Left lung (tissue), 10 donors: ENCODE measurements around the gene CREB3L4. TPM values are rescaled to one million over a fixed set of nuclear protein-coding genes. Genes with fewer than 3 reads are reported as not detected.
"Not testable (repeated sequence)": the region's sequence is repeated elsewhere in the genome, so short reads cannot be mapped to it uniquely, and the experiment has no call there.

Experiments used
- ATAC-seq: fragments of 200-7000 bp; cut with Tn5 transposase; one replicate; pipeline ENCODE4 v1.9.1; 2020; ENCODE audit warnings: moderate library complexity
- DNase-seq, 4 donors: peaks; one replicate each; pipeline ENCODE4 v3.0.0-alpha.2; 2013 to 2020
- H3K27ac ChIP-seq, 2 donors: fragments of 200-600 bp; sonication (generic) in 1 of 2; one replicate each; pipeline versions ENCODE4 v1.5.0 to v1.8.0; 2020 to 2021
- H3K27me3 ChIP-seq, 2 donors: fragments of 200-600 bp; sonication (generic) in 1 of 2; one replicate each; pipeline versions ENCODE4 v1.5.0 to v1.8.0; 2020 to 2021
- H3K36me3 ChIP-seq, 2 donors: fragments of 200-600 bp; sonication (generic) in 1 of 2; one replicate each; pipeline versions ENCODE4 v1.5.0 to v1.8.0; 2020 to 2021
- H3K4me1 ChIP-seq, 2 donors: fragments of 200-600 bp; one replicate each; pipeline ENCODE4 v1.8.0; 2021
- H3K4me3 ChIP-seq, 2 donors: fragments of 200-600 bp; sonication (generic) in 1 of 2; one replicate each; pipeline versions ENCODE4 v1.5.0 to v1.8.0; 2020 to 2021; ENCODE audit warnings: mild to moderate bottlenecking in 1 of 2
- H3K9me3 ChIP-seq, 2 donors: fragments of 200-600 bp; sonication (generic) in 1 of 2; one replicate each; pipeline versions ENCODE4 v1.5.0 to v1.8.0; 2020 to 2021
- intact Hi-C, 2 donors: fragments of 100-400 bp; cut with DNase I; formaldehyde crosslinking; loops; one replicate each; pipeline versions ENCODE4 v1.11.2 to v1.14.2; 2022
- polyA plus RNA-seq, 6 donors: library from polyadenylated mRNA; unstranded; fragments of 120-200 nt; gene quantifications; one replicate each; pipeline ENCODE4 v1.2.1, GENCODE V29; 2013; ENCODE audit not compliant: insufficient read length in 6 of 6
- total RNA-seq, 2 donors: library from RNA; stranded (reverse); fragmentation: NEBNext Ultra II Directional; extraction: Animal tissue kit (Norgen Biotek cat#: 25700); gene quantifications; one replicate each; pipeline ENCODE4 v1.2.1, GENCODE V29; 2021
- TF ChIP-seq, protein P1 (sequence below), 2 donors: fragments of 200-600 bp; sonication (generic) in 1 of 2; IDR thresholded peaks; one replicate each; pipeline versions ENCODE4 v1.5.0 to v1.8.0; 2021; ENCODE audit warnings: antibody characterized with exemption in 2 of 2
- donor health status: DM: no; HTN: yes; CAD: no.
- donor health status: DM: no; HTN: no; CAD: no.

The CREB3L4 gene
- total and polyA plus RNA-seq, 8 donors = 9.3 to 44.3 (median 35.2) TPM

- Histone ChIP-seq H3K27ac (peak overlapping the region; percentile 90), H3K4me1 (peaks cover 15 to 49% of the 10 kb centered on the region in 2 donors), H3K4me3 (peak overlapping the region; percentile 98 to 99), H3K27me3 (no peaks in the 10 kb centered on the region), H3K36me3 (peaks cover 0 to 53% of the 10 kb centered on the region in 2 donors), H3K9me3 (no peaks in the 10 kb centered on the region)
- DNase-seq (no peak), ATAC-seq (peak; percentile 5)
- intact Hi-C loops = no loop called here
- TF ChIP-seq, protein P1, sequence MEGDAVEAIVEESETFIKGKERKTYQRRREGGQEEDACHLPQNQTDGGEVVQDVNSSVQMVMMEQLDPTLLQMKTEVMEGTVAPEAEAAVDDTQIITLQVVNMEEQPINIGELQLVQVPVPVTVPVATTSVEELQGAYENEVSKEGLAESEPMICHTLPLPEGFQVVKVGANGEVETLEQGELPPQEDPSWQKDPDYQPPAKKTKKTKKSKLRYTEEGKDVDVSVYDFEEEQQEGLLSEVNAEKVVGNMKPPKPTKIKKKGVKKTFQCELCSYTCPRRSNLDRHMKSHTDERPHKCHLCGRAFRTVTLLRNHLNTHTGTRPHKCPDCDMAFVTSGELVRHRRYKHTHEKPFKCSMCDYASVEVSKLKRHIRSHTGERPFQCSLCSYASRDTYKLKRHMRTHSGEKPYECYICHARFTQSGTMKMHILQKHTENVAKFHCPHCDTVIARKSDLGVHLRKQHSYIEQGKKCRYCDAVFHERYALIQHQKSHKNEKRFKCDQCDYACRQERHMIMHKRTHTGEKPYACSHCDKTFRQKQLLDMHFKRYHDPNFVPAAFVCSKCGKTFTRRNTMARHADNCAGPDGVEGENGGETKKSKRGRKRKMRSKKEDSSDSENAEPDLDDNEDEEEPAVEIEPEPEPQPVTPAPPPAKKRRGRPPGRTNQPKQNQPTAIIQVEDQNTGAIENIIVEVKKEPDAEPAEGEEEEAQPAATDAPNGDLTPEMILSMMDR (IDR thresholded peaks at IDR 0.05) = no peak
Measured at GRCh38 chr1:153976819-153977249, 9.1 kb downstream of the CREB3L4 start.

DNA sequence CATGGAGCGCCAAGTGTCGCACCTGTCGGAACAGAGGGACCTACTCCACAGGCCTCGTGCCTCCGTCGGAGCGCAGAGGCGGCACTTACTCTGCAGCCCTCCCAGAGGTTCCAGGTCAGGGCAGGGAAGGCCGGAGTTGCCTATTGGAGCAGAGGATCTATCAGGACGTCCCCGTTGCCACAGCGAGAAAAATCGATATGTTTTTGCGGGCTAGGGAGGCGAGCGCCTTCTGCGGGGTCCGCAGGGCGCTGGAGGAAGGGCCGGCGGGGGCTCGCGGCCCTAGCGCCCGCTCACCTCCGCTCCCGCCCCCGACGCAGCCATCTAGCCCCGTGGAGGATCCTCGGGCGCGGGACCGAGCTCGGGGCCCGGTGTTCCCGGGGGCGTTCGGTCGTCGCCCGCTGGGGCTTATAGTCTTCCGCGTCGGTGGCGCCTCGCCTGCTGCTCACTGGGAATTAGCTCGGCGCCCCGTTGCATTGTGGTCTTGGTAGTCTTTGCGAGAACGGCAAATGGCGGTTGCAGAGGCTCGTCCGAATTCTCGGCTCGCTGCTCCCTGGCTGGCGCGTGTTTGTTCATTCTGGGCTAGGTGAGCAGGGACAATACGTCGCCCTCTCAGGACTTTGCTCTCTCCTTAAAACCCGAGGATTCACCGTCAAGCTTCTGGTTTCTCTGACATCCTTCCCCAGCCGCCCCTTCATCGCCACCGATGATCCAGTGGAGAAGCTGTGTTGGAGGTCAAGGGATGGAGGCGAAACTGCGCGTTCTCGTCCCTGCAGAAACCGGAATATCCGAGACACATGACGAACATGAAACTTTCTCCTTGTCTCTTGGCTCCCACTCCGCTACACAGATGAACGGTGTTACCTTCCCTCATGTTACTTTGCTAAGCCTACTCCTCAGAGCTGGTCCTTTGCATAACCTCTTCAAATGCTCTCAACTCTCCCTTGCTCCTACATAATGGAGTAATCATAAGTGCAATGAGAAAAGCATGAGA, 9.8 kb downstream of the CREB3L4 start, which contains the start of gene JTB:
Gene JTB, minus strand, starts transcription at position 425 of the 991 bp plus-strand sequence. Its CDS starts 422 bp downstream, at position 3.
- ATAC-seq (peak; percentile 99), DNase-seq (peak in 3 of 4 donors; percentile 87 to 97 (median 94))
- H3K36me3 ChIP-seq = peaks cover 0 to 57% of the 10 kb centered on the region in 2 donors
- intact Hi-C loops = no loop called here
- H3K27me3 ChIP-seq = no peaks in the 10 kb centered on the region
- peaks cover 15 to 50% of the 10 kb centered on the region in 2 donors for H3K4me1 ChIP-seq
- H3K9me3 ChIP-seq = no peaks in the 10 kb centered on the region
- TF ChIP-seq, protein P1 (IDR thresholded peaks at IDR 0.05) = no peak
- H3K27ac ChIP-seq = peak within 1 kb of the TSS; percentile 90
- peak within 1 kb of the TSS; percentile 98 to 99 for H3K4me3 ChIP-seq

DNA sequence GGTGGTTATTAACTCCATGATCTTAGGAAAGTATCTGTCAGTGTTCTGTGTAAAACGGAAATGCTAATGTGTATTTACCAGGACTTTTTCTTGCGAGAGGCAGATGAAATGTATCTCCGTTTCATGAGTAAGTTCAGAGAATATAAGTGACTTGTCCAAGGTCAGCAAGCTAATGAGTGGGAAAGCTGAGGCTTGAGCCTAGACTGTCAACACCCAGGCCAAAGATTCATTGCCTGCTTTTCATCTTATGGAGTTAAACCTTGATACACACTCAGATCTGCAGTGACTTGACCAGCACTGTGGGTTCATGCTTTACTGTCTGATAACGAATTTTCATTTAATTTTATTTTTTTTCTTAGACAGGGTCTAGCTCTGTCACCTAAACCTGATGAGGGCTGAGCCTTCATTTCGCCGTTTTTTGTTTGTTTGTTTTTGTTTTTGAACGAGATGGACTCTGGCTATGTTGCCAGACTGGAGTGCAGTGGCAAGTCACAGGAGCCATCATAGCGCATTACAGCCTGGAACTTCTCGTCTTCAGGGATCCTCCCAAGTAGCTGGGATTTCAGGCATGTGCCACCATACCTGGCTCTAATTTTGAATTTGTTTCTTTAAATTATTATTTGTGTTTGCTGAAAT, 10.7 kb downstream of the CREB3L4 start:
- intact Hi-C loops = no loop called here
- H3K36me3 ChIP-seq = peaks cover 0 to 59% of the 10 kb centered on the region in 2 donors
- TF ChIP-seq, protein P1 (IDR thresholded peaks at IDR 0.05) = no peak
- H3K27me3 ChIP-seq = no peaks in the 10 kb centered on the region
- H3K27ac ChIP-seq = peak overlapping the region; percentile 90
- no peak for ATAC-seq
- H3K4me1 ChIP-seq = peaks cover 15 to 56% of the 10 kb centered on the region in 2 donors
- no peaks in the 10 kb centered on the region for H3K9me3 ChIP-seq
- DNase-seq = no peak
- H3K4me3 ChIP-seq = peak overlapping the region; percentile 98 to 99

GRCh38 chr1:153979091-153979490, 11.4 kb downstream of the CREB3L4 start:
- H3K27me3 ChIP-seq, H3K4me3 ChIP-seq, H3K27ac ChIP-seq, DNase-seq, intact Hi-C loops, ATAC-seq, H3K9me3 ChIP-seq: not testable (repeated sequence)
- Histone ChIP-seq H3K36me3 (peaks cover 0 to 55% of the 10 kb centered on the region in 2 donors), H3K4me1 (peaks cover 17 to 61% of the 10 kb centered on the region in 2 donors)

- not testable (repeated sequence) for ATAC-seq, DNase-seq, H3K27me3 ChIP-seq, H3K4me3 ChIP-seq, H3K9me3 ChIP-seq
- peaks cover 20 to 66% of the 10 kb centered on the region in 2 donors for H3K4me1 ChIP-seq
- H3K36me3 ChIP-seq = peaks cover 0 to 36% of the 10 kb centered on the region in 2 donors
- peak overlapping the region; percentile 19 to 28 for H3K27ac ChIP-seq
- intact Hi-C loops = loop anchor here in 1 of 2 donors (10.0 kb wide), 1 partner anchor 187 kb away; no protein-coding TSS in a partner anchor
Measured at GRCh38 chr1:153981735-153982134, 14.0 kb downstream of the CREB3L4 start.
